ENCODE results near the gene HCST. TPM values are rescaled to one million over a fixed set of nuclear protein-coding genes. Genes with fewer than 3 reads are reported as not detected.

The HCST gene
- total RNA-seq, 4 donors from 2014 or later, result 1.2 to 1.5 TPM; not detected in 2

DNA sequence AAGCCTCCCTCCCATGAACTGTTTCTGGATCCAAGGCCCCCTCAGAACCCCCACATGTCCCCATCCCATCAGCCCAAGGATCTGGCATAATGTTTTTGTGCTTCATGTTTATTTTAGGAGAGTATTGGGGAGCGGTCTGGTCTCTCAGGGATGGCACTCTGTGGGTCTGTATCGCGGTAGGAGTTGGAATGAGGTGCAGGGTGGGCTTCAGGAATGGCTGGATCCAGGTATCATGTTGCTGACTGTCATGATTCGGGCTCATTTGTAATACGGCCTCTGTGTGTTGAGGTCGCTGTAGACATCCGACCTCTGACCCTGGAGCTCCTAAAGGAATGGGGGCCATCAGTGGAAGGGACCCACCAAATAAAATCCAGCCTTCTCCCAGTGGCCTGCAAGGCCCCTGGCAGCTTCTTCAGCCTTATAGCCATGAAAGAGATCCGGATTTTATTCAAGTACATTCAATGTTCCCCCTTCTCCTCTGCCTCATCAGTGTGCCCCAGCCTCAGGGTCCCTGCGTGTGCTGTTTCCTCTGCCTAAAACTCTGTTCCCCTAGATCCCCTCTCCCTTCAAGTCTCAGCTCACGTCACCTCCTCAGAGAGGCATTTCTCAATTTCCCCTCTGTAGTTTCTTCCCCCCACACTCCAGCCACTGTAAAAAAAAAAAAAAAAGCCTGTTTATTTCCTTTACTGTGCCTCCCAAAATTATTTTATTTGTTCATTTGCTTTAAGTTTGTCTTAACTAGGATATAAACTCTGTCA is 2.2 kb downstream of the HCST start:
- Histone ChIP-seq H3K9me3 (no peaks in the 10 kb centered on the region), H3K27ac (peak overlapping the region in 1 of 4 donors; percentile 25), H3K4me3 (no peak overlapping the region), H3K27me3 (peaks cover 0 to 2% (median 0%) of the 10 kb centered on the region in 3 donors), H3K4me1 (peaks cover 0 to 10% of the 10 kb centered on the region in 2 donors), H3K36me3 (no peaks in the 10 kb centered on the region)
- intact Hi-C loops (cut with DNase I; ENCODE audit: low total_unique reads), result no loop called here
- in situ Hi-C loops (cut with MboI; ENCODE audit: low sequenced_read_pairs in 4 of 4), result no loop called here
- ATAC-seq (no peak), DNase-seq (no peak)
- peak in 1 of 2 donors; percentile 24 for TF ChIP-seq POLR2A (IDR thresholded peaks at IDR 0.05)
- TF ChIP-seq, protein P1, sequence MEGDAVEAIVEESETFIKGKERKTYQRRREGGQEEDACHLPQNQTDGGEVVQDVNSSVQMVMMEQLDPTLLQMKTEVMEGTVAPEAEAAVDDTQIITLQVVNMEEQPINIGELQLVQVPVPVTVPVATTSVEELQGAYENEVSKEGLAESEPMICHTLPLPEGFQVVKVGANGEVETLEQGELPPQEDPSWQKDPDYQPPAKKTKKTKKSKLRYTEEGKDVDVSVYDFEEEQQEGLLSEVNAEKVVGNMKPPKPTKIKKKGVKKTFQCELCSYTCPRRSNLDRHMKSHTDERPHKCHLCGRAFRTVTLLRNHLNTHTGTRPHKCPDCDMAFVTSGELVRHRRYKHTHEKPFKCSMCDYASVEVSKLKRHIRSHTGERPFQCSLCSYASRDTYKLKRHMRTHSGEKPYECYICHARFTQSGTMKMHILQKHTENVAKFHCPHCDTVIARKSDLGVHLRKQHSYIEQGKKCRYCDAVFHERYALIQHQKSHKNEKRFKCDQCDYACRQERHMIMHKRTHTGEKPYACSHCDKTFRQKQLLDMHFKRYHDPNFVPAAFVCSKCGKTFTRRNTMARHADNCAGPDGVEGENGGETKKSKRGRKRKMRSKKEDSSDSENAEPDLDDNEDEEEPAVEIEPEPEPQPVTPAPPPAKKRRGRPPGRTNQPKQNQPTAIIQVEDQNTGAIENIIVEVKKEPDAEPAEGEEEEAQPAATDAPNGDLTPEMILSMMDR (IDR thresholded peaks at IDR 0.05 in 4 of 5, conservative IDR thresholded peaks at IDR 0.05 in 1 of 5), result no peak

DNA sequence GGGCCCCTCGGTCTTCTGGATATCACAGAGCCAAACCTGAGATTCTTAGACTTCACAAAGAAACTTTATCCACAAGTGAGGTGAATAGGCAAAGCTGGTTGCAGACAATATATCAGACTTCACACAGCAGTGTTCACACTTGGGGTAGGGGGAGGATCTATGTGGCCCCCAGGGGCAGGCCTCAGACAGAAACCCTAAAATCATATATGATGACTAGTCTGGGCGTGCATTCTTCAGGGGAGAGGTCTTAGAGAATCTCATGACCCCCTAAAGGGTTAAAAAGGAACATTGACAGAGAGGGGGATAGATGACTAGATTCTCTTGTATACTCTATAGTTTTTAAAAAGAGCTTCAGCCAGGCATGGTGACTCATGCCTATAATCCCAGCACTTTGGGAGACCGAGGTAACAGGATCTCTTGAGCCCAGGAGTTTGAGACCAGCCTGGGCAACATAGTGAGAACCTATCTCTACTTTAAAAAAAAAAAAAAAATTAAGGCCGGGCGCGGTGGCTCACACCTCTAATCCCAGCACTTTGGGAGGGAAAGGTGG is 2.9 kb downstream of the HCST start:
- intact Hi-C loops (cut with DNase I; ENCODE audit: low total_unique reads), result no loop called here
- Histone ChIP-seq H3K9me3 (no peaks in the 10 kb centered on the region), H3K4me3 (no peak overlapping the region), H3K27me3 (peaks cover 0 to 2% (median 0%) of the 10 kb centered on the region in 3 donors), H3K4me1 (peaks cover 0 to 5% of the 10 kb centered on the region in 2 donors), H3K27ac (peak overlapping the region in 1 of 4 donors; percentile 10), H3K36me3 (no peaks in the 10 kb centered on the region)
- DNase-seq, result no peak
- in situ Hi-C loops (cut with MboI; ENCODE audit: low sequenced_read_pairs in 4 of 4), result no loop called here
- TF ChIP-seq POLR2A (IDR thresholded peaks at IDR 0.05), result no peak
- no peak for ATAC-seq

DNA sequence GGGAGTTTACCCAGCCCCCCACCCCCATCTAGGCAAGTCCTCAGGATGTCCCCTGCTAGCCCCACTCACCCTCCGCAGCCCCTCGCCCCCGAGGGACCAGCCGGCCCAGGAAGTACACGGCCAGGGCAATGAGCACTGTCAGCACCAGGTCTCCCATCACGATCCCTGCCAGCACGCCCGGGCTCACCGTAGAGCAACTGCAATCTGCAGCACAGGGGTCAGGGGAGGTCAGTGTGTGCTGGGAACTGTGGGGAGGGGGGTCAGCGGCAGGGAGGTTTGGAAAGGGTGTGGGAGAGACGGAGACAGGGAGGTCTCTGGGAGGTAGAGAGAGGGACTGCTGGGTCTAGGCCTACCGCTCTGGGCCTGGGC is 5.0 kb downstream of the HCST start:
- ATAC-seq (no peak), DNase-seq (no peak)
- Histone ChIP-seq H3K4me3 (peak overlapping the region in 1 of 4 donors; percentile 32), H3K9me3 (no peaks in the 10 kb centered on the region), H3K4me1 (no peaks in the 10 kb centered on the region), H3K27ac (peak overlapping the region in 1 of 4 donors; percentile 10), H3K27me3 (peaks cover 0 to 2% (median 0%) of the 10 kb centered on the region in 3 donors), H3K36me3 (no peaks in the 10 kb centered on the region)
- TF ChIP-seq, protein P1 (IDR thresholded peaks at IDR 0.05 in 4 of 5, conservative IDR thresholded peaks at IDR 0.05 in 1 of 5), result no peak
- TF ChIP-seq POLR2A (IDR thresholded peaks at IDR 0.05), result no peak
- in situ Hi-C loops (cut with MboI; ENCODE audit: low sequenced_read_pairs in 4 of 4), result no loop called here
- intact Hi-C loops (cut with DNase I; ENCODE audit: low total_unique reads), result no loop called here

DNA sequence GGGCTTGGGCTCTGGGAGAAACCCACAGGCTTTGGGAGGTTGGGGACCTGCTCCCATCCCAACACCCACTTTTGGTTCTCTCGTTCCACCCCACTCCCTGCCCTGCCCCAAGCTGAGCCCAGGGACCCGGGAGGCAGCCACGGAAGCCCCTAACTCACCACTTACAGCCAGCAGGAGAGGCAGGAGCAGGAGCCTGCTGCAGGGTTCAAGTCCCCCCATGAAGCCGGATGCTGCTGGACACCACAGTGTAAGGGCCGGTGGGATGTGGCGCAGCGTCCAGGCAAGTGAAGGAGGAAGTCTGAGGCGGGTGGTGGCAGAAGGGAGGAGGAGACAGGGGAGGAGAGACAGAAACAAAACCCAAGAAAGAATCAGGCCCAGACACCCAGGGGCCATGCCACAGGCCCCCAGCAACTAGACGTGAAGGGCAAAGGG is 5.7 kb downstream of the HCST start, which contains the start of gene TYROBP:
TYROBP (minus strand) TSS at position 286 of the 432 bp plus-strand sequence; CDS start at position 219, 67 bp downstream.
- DNase-seq, result no peak
- no peaks in the 10 kb centered on the region for H3K4me1 ChIP-seq

More for the DNA sequence above, 5.7 kb downstream of the HCST start, which contains the start of gene TYROBP:
- Histone ChIP-seq H3K36me3 (no peaks in the 10 kb centered on the region), H3K9me3 (no peaks in the 10 kb centered on the region), H3K27me3 (peaks cover 0 to 2% (median 0%) of the 10 kb centered on the region in 3 donors), H3K4me3 (peak within 1 kb of the TSS in 1 of 4 donors; percentile 32), H3K27ac (peak within 1 kb of the TSS in 1 of 4 donors; percentile 14)
- ATAC-seq, result no peak
- in situ Hi-C loops (cut with MboI; ENCODE audit: low sequenced_read_pairs in 4 of 4), result no loop called here
- intact Hi-C loops (cut with DNase I; ENCODE audit: low total_unique reads), result no loop called here
- TF ChIP-seq, protein P1 (IDR thresholded peaks at IDR 0.05 in 4 of 5, conservative IDR thresholded peaks at IDR 0.05 in 1 of 5), result no peak
- peak; percentile 11 to 36 for TF ChIP-seq POLR2A (IDR thresholded peaks at IDR 0.05)
